ENCODE measurements around the gene MGAT5.

The MGAT5 gene

GRCh38 chr2:134319596-134320254 lies 65.9 kb downstream of the MGAT5 start:
- H3K27me3 ChIP-seq (ENCODE audit: control insufficient read depth in 1 of 2, insufficient read depth in 2 of 2, low read length in 2 of 2) = no peaks in the 10 kb centered on the region
- no peak overlapping the region for H3K27ac ChIP-seq (ENCODE audit: low read length)
- no peaks in the 10 kb centered on the region for H3K9me3 ChIP-seq (ENCODE audit: control insufficient read depth in 2 of 2, low read length in 2 of 2)
- H3K4me1 ChIP-seq (ENCODE audit: control insufficient read depth, insufficient read depth, low read length) = peaks cover 5% of the 10 kb centered on the region
- H3K4me3 ChIP-seq (ENCODE audit: low read length in 2 of 2) = no peak overlapping the region
- no peak overlapping the region for H3K9ac ChIP-seq (ENCODE audit: low read length in 2 of 2)
- peaks cover 5 to 11% of the 10 kb centered on the region in 2 donors for H3K36me3 ChIP-seq (ENCODE audit: control insufficient read depth in 2 of 2, insufficient read depth in 2 of 2, low read length in 2 of 2)

GRCh38 chr2:134320930-134321329 lies 67.1 kb downstream of the MGAT5 start:
- Histone ChIP-seq H3K4me3 (ENCODE audit: low read length in 2 of 2) (no peak overlapping the region), H3K9me3 (ENCODE audit: control insufficient read depth in 2 of 2, low read length in 2 of 2) (no peaks in the 10 kb centered on the region), H3K36me3 (ENCODE audit: control insufficient read depth in 2 of 2, insufficient read depth in 2 of 2, low read length in 2 of 2) (peaks cover 5 to 11% of the 10 kb centered on the region in 2 donors), H3K9ac (ENCODE audit: low read length in 2 of 2) (no peak overlapping the region), H3K27me3 (ENCODE audit: control insufficient read depth in 1 of 2, insufficient read depth in 2 of 2, low read length in 2 of 2) (no peaks in the 10 kb centered on the region), H3K27ac (ENCODE audit: low read length) (no peak overlapping the region), H3K4me1 (ENCODE audit: control insufficient read depth, insufficient read depth, low read length) (no peaks in the 10 kb centered on the region)

DNA sequence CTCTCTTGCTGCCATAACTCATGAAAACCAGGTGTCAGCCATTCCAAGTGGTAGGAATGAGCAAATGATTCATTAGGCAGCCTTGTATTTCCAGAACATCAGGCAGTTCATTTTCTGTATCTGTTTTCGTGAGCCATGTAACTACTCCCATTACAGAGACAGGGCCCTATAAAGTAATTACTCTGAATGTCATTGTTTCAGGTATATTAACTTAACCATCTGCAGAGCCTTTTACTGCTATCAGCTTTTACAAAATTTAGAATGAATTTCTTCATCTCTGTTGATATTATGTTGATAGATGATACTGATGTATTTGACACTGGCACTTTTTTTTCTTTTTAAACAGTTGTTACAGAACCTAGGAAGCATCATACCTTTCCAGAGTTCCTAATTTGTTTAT lies 69.9 kb downstream of the MGAT5 start:
- Histone ChIP-seq H3K36me3 (ENCODE audit: control insufficient read depth in 2 of 2, insufficient read depth in 2 of 2, low read length in 2 of 2) (peaks cover 0 to 3% of the 10 kb centered on the region in 2 donors), H3K4me3 (ENCODE audit: low read length in 2 of 2) (no peak overlapping the region), H3K4me1 (ENCODE audit: control insufficient read depth, insufficient read depth, low read length) (no peaks in the 10 kb centered on the region), H3K9ac (ENCODE audit: low read length in 2 of 2) (no peak overlapping the region), H3K9me3 (ENCODE audit: control insufficient read depth in 2 of 2, low read length in 2 of 2) (no peaks in the 10 kb centered on the region), H3K27ac (ENCODE audit: low read length) (no peak overlapping the region), H3K27me3 (ENCODE audit: control insufficient read depth in 1 of 2, insufficient read depth in 2 of 2, low read length in 2 of 2) (no peaks in the 10 kb centered on the region)

- H3K4me1 ChIP-seq (ENCODE audit: control insufficient read depth, insufficient read depth, low read length) = no peaks in the 10 kb centered on the region
- H3K27ac ChIP-seq (ENCODE audit: low read length) = no peak overlapping the region
- no peak overlapping the region for H3K4me3 ChIP-seq (ENCODE audit: low read length in 2 of 2)
Measured at GRCh38 chr2:134324430-134324829, 70.6 kb downstream of the MGAT5 start.

DNA sequence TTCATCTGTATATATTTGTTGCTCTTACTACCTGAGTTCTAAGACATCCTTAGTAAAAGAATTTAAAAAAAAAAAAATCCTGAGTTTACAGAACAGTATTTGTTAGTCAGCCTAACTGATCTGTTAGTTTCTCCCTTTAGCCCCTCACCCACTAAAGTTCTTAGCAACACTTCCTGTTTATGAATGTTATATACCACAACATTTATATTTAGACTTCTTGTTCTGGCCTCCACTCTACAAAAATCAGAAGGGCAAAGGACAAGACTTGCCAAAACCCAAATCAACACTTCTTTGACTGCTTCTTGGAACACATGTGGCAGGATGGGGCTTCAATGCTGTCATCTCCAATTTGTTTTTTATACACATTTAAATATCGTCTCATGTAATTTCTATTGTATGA lies 71.1 kb downstream of the MGAT5 start:
- Histone ChIP-seq H3K27me3 (ENCODE audit: control insufficient read depth in 1 of 2, insufficient read depth in 2 of 2, low read length in 2 of 2) (no peaks in the 10 kb centered on the region), H3K4me1 (ENCODE audit: control insufficient read depth, insufficient read depth, low read length) (no peaks in the 10 kb centered on the region), H3K36me3 (ENCODE audit: control insufficient read depth in 2 of 2, insufficient read depth in 2 of 2, low read length in 2 of 2) (no peaks in the 10 kb centered on the region), H3K4me3 (ENCODE audit: low read length in 2 of 2) (no peak overlapping the region), H3K27ac (ENCODE audit: low read length) (no peak overlapping the region), H3K9me3 (ENCODE audit: control insufficient read depth in 2 of 2, low read length in 2 of 2) (no peaks in the 10 kb centered on the region), H3K9ac (ENCODE audit: low read length in 2 of 2) (no peak overlapping the region)

More at GRCh38 chr2:134324430-134324829, 70.6 kb downstream of the MGAT5 start:
- Histone ChIP-seq H3K9me3 (ENCODE audit: control insufficient read depth in 2 of 2, low read length in 2 of 2) (no peaks in the 10 kb centered on the region), H3K36me3 (ENCODE audit: control insufficient read depth in 2 of 2, insufficient read depth in 2 of 2, low read length in 2 of 2) (peaks cover 0 to 3% of the 10 kb centered on the region in 2 donors), H3K27me3 (ENCODE audit: control insufficient read depth in 1 of 2, insufficient read depth in 2 of 2, low read length in 2 of 2) (no peaks in the 10 kb centered on the region), H3K9ac (ENCODE audit: low read length in 2 of 2) (no peak overlapping the region)

DNA sequence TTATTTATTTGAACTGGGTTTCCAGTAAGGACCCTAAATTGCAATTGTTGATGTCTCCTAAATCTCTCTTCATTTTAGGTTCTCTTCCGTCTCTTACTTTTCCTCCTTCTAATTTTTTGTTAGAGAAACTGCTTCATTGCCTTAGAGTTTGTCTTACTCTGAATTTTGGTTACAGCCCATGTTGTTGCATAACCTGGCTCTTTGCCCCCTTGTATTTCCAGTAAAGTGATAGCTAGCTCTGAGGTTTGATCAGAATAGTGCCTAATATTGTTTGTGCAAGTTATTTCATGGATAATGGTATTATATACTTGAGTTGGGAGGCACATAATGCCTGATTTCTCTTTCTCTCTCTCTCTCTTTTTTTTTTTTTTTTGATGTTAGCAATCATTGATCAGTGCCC lies 71.8 kb downstream of the MGAT5 start:
- Histone ChIP-seq H3K9ac (ENCODE audit: low read length in 2 of 2) (no peak overlapping the region), H3K27me3 (ENCODE audit: control insufficient read depth in 1 of 2, insufficient read depth in 2 of 2, low read length in 2 of 2) (no peaks in the 10 kb centered on the region), H3K9me3 (ENCODE audit: control insufficient read depth in 2 of 2, low read length in 2 of 2) (no peaks in the 10 kb centered on the region), H3K36me3 (ENCODE audit: control insufficient read depth in 2 of 2, insufficient read depth in 2 of 2, low read length in 2 of 2) (no peaks in the 10 kb centered on the region), H3K4me3 (ENCODE audit: low read length in 2 of 2) (no peak overlapping the region), H3K4me1 (ENCODE audit: control insufficient read depth, insufficient read depth, low read length) (no peaks in the 10 kb centered on the region), H3K27ac (ENCODE audit: low read length) (no peak overlapping the region)

DNA sequence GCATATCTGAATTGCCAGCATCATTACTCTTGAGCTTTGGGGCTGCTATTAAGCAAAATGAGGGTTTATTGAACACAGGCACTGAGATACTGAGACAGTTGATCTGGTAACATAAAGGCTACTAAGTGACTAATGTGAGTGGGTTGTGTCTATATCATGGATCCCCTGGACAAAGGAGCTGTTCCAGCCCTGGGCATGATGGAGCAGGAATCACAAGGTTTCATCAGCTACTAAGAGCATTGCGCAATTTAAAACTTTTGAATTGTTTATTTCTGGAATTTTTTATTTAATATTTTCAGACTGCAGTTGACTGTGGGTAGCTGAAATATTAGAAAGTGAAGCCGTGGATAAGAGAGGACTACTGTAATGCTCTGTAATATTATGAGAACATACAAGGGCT lies 73.5 kb downstream of the MGAT5 start:
- Histone ChIP-seq H3K36me3 (ENCODE audit: control insufficient read depth in 2 of 2, insufficient read depth in 2 of 2, low read length in 2 of 2) (no peaks in the 10 kb centered on the region), H3K9ac (ENCODE audit: low read length in 2 of 2) (no peak overlapping the region), H3K27me3 (ENCODE audit: control insufficient read depth in 1 of 2, insufficient read depth in 2 of 2, low read length in 2 of 2) (no peaks in the 10 kb centered on the region), H3K9me3 (ENCODE audit: control insufficient read depth in 2 of 2, low read length in 2 of 2) (peaks cover 0 to 2% of the 10 kb centered on the region in 2 donors), H3K27ac (ENCODE audit: low read length) (no peak overlapping the region), H3K4me3 (ENCODE audit: low read length in 2 of 2) (no peak overlapping the region), H3K4me1 (ENCODE audit: control insufficient read depth, insufficient read depth, low read length) (no peaks in the 10 kb centered on the region)

- Histone ChIP-seq H3K9ac (ENCODE audit: low read length in 2 of 2) (no peak overlapping the region), H3K27ac (ENCODE audit: low read length) (no peak overlapping the region), H3K27me3 (ENCODE audit: control insufficient read depth in 1 of 2, insufficient read depth in 2 of 2, low read length in 2 of 2) (no peaks in the 10 kb centered on the region), H3K4me3 (ENCODE audit: low read length in 2 of 2) (no peak overlapping the region), H3K4me1 (ENCODE audit: control insufficient read depth, insufficient read depth, low read length) (no peaks in the 10 kb centered on the region), H3K9me3 (ENCODE audit: control insufficient read depth in 2 of 2, low read length in 2 of 2) (peaks cover 0 to 2% of the 10 kb centered on the region in 2 donors), H3K36me3 (ENCODE audit: control insufficient read depth in 2 of 2, insufficient read depth in 2 of 2, low read length in 2 of 2) (no peaks in the 10 kb centered on the region)
Measured at GRCh38 chr2:134331081-134331480, 77.2 kb downstream of the MGAT5 start.

DNA sequence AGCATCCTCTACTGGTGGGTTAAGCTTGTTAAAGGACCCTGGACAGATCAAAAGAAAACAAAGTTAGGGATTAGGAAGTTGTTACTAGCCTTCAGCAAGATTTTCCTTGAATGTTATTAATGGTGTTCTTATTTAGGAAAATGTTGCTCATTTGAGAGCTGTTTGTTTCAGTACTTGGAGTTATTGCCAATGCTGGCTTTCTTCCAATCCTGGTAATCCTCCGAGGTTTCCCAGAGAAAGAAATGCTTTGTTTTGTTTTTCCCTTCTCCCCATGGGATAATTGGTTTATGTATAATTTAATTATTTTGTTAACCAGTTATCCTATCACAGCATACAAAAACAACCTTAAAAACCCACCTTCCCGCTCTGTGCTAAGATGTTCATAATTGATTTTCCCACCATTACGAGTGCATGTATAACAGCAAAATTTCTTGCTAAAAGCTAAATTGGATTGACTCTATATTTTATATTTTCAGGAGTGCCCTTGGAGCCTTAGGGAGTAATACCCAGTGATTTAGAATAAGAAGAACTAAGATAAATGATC lies 79.8 kb downstream of the MGAT5 start:
- Histone ChIP-seq H3K36me3 (ENCODE audit: control insufficient read depth in 2 of 2, insufficient read depth in 2 of 2, low read length in 2 of 2) (no peaks in the 10 kb centered on the region), H3K4me3 (ENCODE audit: low read length in 2 of 2) (no peak overlapping the region), H3K9me3 (ENCODE audit: control insufficient read depth in 2 of 2, low read length in 2 of 2) (peaks cover 0 to 2% of the 10 kb centered on the region in 2 donors), H3K4me1 (ENCODE audit: control insufficient read depth, insufficient read depth, low read length) (no peaks in the 10 kb centered on the region), H3K9ac (ENCODE audit: low read length in 2 of 2) (no peak overlapping the region), H3K27me3 (ENCODE audit: control insufficient read depth in 1 of 2, insufficient read depth in 2 of 2, low read length in 2 of 2) (no peaks in the 10 kb centered on the region), H3K27ac (ENCODE audit: low read length) (no peak overlapping the region)

DNA sequence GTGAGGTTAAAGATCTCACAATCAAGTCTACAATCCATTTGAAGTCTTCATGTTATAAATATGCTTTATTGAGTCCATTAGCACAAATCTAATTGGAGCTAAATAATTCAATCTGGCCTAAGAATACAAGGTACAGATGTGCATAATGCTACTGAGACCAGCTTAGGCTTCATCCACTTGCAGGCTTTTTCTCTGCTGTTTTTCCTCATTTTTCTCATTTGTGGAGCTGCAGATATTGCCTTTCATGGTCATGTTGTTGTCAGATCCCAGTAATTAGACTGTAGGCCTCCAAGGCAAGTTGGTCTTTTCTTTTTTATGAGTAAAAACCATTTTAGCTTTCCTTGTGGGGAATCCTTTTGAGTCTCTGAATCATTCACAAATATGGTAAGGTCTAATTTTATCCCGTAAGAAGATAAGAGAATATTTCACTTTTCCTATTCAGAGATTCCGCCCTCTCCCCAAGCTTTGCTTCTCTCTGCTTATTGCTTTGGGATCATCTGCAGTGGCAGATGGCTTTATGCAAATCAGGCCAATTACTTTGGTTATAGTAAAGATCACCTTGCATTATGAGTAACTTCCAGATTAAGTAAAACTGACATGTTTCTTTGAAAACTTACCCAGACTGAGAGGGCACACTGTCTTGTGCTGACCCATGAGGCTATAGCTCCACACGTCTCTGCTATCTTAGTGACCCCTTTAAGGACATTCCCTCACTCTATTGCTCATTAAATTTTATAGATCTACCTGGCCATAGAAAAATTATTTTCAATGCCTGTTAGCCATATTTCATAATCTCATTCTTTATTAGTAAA lies 80.9 kb downstream of the MGAT5 start:
- H3K4me1 ChIP-seq (ENCODE audit: control insufficient read depth, insufficient read depth, low read length) = no peaks in the 10 kb centered on the region
- H3K4me3 ChIP-seq (ENCODE audit: low read length in 2 of 2) = no peak overlapping the region
- no peak overlapping the region for H3K9ac ChIP-seq (ENCODE audit: low read length in 2 of 2)
- H3K27me3 ChIP-seq (ENCODE audit: control insufficient read depth in 1 of 2, insufficient read depth in 2 of 2, low read length in 2 of 2) = no peaks in the 10 kb centered on the region
- peaks cover 0 to 2% of the 10 kb centered on the region in 2 donors for H3K9me3 ChIP-seq (ENCODE audit: control insufficient read depth in 2 of 2, low read length in 2 of 2)
- H3K36me3 ChIP-seq (ENCODE audit: control insufficient read depth in 2 of 2, insufficient read depth in 2 of 2, low read length in 2 of 2) = no peaks in the 10 kb centered on the region
- H3K27ac ChIP-seq (ENCODE audit: low read length) = no peak overlapping the region

DNA sequence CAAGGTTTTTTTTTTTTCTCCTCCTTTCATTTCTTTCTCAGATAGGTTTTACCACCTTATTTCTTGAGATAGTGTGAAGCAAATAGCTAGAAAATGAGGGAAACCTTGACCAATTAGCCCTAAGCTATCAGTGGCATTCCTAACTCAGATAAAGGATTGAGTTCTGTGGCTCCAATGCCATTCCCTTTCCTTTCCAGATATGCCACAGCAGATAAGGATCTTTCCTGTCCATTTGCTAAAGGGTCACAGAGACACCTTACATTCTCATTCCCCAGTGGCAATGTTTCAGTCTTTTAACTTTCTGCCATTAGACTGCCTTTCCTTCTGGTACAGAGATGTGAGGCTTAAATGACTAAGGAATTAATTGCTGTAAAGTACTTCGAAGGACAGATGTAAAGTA lies 81.7 kb downstream of the MGAT5 start:
- Histone ChIP-seq H3K4me1 (ENCODE audit: control insufficient read depth, insufficient read depth, low read length) (no peaks in the 10 kb centered on the region), H3K9ac (ENCODE audit: low read length in 2 of 2) (no peak overlapping the region), H3K27ac (ENCODE audit: low read length) (no peak overlapping the region), H3K27me3 (ENCODE audit: control insufficient read depth in 1 of 2, insufficient read depth in 2 of 2, low read length in 2 of 2) (no peaks in the 10 kb centered on the region), H3K9me3 (ENCODE audit: control insufficient read depth in 2 of 2, low read length in 2 of 2) (peaks cover 0 to 2% of the 10 kb centered on the region in 2 donors), H3K36me3 (ENCODE audit: control insufficient read depth in 2 of 2, insufficient read depth in 2 of 2, low read length in 2 of 2) (no peaks in the 10 kb centered on the region), H3K4me3 (ENCODE audit: low read length in 2 of 2) (no peak overlapping the region)
